Left colon (tissue), 2 donors: ENCODE results near the gene APBA2. TPM values are rescaled to one million over a fixed set of nuclear protein-coding genes. Genes with fewer than 3 reads are reported as not detected.

Experiments
- ATAC-seq: fragments of 200-7000 bp; cut with Tn5 transposase; one replicate; pipeline ENCODE4 v1.9.1; 2020; ENCODE audit warnings: mild to moderate bottlenecking, moderate library complexity
- DNase-seq, 2 donors: peaks; one replicate each; pipeline ENCODE4 v3.0.0-alpha.2; 2020
- intact Hi-C, 2 donors: fragments of 100-400 bp; cut with DNase I in 1 of 2; cut with micrococcal nuclease in 1 of 2; formaldehyde crosslinking; loops; one replicate each; pipeline versions ENCODE4 v1.11.2 to v1.14.0; 2022; cut with DNase I, micrococcal nuclease
- total RNA-seq, 2 donors: library from RNA; stranded (reverse); fragmentation: NEBNext Ultra II Directional; extraction: Animal tissue kit (Norgen Biotek cat#: 25700); gene quantifications; one replicate each; pipeline ENCODE4 v1.2.1, GENCODE V29; 2021
- donor health status: DM: no; HTN: no; CAD: no.
- donor health status: DM: yes; HTN: yes; CAD: no.

Gene APBA2
- total RNA-seq, 2 donors from 2014 or later, result 1.2 to 1.6 TPM

DNA sequence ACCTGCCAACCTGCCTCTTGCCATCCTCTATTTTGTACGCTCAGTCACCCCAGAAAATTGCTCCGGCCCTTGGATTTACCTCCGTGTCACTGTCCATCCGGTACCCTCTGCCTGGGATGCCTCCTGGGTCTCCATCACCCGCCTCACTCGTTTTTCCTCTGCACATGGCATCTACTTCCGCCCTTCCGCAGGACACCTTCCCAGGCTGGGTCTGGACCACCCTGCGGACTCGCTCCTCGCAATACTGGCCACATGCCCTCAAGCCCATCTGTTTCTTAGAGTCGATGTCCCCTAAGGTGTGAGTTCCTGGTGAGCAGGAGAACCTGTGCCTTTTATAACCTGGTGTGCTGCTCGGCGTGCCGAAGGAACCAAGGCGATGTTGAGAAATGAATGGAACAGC, 58.5 kb downstream of the APBA2 start:
- ATAC-seq (no peak), DNase-seq (no peak)
- intact Hi-C loops, result no loop called here

DNA sequence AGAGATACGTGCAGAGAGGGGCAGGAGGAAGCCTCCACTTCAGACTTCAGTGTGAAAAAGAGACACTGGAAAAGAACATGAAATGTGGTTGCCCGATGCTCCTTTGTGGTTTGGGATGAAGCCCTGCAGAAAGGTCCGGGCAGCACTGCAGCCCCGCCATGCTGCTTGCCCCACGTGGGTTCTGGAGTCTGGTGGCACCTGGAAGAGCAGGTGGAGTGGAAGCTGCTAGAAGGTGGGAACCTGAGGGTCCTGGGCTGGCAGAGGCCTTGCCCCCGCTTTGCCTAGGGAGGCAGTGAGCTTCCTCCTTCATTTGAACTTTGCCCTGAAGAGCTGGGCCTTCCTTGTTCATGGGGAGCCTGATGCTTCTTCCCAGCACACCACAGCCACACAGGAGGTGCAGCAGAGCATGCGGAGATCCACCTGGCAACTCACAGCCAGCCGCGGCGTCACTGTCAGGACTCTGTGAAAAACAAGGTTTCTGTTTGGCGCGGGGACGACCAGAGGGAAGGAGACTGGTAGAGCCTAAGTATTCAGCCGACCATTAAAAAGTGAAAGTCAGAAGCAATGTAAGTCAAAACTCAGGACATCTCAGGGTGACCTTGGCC, 59.0 kb downstream of the APBA2 start:
- DNase-seq, result no peak
- intact Hi-C loops, result no loop called here
- no peak for ATAC-seq

DNA sequence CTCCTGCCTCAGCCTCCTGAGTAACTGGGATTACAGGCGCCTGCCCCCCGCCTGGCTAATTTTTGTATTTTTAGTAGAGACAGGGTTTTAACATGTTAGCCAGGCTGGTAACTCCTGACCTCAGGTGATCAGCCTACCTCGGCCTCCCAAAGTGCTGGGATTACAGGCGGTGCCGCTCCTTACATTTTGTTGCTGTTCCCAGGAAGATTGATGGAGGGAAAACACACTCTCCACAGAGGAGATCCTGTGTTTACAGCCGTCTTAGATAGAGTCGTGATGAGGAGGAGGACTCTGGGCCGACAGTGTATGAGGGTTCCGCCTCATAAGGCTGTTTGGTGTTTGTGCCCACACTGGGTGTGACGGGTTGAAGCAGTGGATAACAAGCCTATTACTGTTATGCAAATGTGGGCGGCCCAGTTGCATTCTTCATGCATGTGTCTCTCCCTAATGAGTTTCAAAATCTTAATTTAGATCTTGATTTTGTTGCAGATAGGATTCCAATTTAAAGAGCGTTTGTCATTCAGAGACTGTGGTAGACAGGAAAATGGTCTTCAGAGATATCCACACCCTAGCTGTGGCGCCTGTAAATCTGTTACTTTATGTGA, 60.0 kb downstream of the APBA2 start:
- DNase-seq (no peak), ATAC-seq (no peak)
- intact Hi-C loops, result no loop called here

DNA sequence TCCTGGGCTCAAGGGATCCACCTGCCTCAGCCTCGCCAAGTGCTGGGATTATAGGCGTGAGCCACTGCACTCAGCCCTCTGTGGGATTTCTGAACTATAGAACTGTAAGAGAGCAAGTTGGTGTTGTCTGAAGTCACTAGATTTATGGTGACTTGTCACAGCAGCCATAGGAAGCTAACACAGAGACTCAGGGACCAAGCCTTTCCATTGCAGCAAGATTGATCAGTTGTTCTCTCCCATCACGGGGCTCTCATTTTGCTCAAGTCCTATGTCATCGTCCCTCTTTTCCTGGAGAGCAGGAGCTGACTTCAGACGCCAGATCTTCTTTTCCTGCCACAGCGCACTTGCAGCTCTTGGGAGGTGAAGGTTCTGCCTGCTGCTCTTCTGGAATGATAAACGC, 61.0 kb downstream of the APBA2 start:
- ATAC-seq (no peak), DNase-seq (no peak)
- intact Hi-C loops, result no loop called here

DNA sequence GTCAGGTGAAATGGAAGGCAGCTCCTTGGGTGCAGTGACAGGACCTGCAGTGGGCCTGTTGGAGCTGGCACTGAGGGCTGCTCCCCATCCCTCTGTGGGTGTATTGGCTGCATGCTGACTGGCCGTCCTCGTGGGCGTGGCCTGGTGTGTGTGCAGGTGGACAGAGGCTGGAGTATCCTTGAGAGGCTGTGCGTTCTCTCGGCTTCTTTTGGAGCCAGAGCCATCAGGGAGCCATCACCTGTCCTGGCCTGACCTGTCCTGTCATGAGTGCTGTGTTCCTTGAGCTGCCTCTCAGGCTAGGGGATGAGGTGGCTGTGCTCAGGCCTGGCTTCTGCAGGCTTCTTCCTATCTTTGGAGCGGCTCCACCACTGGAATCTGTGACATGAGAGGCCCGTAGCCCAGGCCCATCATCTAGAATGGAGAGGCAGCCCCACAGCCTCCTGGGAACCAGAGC, 61.5 kb downstream of the APBA2 start:
- ATAC-seq, result no peak
- intact Hi-C loops, result no loop called here
- DNase-seq, result no peak

DNA sequence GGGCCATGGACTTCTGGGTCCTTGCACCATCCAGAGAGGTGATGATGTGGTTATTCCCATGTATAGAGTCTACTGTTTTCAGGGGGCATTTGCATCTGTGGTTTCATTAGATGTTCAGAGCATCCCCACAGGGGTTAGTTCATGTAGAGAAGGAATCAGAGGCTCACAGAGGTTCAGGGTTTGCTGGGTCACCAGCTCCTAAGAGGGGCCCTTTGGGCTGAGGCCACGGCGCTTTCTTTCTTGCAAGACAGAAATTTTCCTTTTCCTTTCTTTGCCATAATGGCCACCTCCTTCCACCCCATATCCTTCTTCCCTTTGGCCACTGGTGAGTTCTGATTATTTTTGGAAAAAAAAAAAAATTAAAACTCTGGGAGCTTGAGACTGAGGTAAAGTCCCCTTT, 62.3 kb downstream of the APBA2 start:
- intact Hi-C loops, result no loop called here
- DNase-seq, result no peak
- ATAC-seq, result no peak

DNA sequence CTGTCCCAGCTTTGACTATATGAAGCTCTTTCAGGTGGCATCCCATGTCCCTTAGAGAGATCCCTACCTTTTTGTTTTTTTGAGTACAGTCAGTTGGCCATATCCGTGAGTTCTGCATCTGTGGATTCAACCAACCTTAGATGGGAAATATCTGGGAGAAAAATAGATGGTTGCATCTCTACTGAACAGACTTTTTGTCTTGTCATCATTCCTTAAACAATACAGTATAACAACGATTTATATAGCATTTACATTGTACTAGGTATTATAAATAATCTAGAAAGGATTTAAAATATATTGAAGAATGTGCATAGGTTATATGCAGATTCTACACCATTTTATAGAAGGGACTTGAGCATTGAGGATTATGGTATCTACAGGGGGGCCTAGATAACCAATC, 65.1 kb downstream of the APBA2 start:
- intact Hi-C loops, result no loop called here
- DNase-seq (no peak), ATAC-seq (no peak)

DNA sequence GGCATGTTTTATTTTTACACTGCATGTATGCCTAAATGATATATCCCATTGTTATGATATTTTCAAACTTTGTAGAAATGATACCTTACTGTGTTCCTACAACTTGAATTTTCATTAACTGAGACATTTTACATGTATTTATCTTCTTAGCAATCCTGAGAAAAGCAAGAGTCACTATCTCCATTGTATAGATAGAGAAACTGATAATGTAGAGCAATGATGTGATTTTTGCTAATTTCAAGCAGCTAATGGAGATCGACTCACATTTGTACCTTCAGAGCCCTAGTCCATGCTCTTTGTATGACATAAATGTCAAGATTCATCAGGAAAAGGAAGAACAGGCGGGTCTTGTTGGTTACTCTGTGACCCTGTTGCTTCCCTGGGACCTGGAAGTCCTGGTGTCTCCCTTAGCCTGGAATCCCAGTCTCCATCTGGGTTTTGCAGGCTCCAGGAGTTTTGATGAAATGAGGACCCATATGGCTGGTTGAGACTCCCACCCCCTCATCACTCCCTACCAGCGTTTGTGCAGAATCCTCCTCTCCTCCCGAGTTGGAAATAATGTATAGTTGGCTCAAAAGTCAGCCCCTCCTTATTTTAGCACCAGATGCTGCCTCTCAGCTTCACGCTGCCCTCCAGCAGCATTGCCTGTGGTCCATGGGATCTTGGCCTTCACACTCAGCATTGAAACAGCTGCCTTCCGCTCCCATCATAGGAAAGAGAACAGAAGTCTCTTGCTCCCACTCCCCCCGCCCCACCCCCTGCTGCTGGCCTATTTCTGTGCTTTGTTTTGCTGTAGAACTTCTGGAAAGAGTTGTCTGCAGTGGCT, 67.1 kb downstream of the APBA2 start:
- DNase-seq, result no peak
- intact Hi-C loops, result no loop called here
- no peak for ATAC-seq

DNA sequence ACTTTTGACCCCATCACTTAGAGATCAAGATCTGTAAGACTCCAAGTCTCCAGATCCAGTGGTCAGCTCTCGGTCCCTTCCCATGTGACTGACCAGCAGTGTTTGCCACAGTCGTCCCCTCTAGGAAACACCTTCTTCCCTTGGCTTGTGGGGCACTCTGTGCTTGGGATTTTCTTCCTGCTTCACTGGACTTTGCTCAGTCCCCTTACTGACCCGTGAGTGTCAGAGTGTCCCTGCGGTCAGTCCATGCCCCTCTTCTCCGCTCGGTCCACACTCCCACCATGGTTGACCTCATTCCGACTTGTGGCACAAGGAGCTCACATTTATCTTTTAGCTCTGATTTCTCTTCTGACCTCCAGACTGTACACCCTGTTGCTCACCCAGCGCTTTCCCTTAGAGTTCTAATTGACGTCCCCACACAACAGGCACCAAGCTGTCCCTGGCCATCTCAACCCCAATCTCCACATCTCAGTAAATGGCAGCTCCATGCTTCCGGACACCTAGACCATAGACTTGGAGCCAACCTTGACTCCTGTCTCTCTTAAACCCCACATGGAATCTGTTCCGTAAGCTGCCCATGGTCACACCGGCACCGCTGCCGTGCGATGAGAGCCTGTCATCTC, 67.9 kb downstream of the APBA2 start:
- no peak for DNase-seq
- ATAC-seq, result no peak
- intact Hi-C loops, result no loop called here

DNA sequence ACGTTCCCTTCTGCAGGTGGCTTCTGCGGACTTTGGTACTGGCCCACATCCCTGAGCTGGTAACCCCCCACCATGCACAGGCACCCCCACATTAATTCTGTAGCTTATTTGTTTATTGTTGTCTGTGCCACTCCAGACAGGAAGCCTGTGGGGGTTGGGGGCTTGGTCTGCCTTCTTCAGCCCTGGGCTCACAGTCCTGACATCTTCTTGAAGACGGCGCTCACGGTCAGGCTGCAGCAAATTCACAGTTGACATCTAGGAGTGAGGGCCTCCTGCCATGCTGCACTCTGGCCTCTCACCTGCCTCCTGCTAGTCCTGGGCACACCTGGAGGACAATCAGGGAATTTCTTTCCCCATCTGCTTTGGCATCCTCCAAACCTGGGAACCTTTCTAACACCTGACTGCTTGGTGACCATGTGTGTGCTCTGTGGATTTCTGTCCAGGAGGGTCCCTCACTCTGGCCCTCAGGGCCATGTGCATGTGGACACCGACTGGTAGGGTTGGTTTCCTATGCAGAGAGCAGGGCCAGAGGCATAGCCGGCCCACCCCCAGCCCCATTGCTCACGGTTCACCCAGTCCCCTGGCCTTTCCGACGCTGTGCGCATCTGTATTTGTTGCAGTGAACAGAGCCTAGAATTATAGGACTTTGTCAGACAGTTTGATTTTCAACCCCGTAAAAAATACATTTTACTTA, 68.8 kb downstream of the APBA2 start:
- DNase-seq (no peak), ATAC-seq (no peak)
- intact Hi-C loops, result no loop called here

DNA sequence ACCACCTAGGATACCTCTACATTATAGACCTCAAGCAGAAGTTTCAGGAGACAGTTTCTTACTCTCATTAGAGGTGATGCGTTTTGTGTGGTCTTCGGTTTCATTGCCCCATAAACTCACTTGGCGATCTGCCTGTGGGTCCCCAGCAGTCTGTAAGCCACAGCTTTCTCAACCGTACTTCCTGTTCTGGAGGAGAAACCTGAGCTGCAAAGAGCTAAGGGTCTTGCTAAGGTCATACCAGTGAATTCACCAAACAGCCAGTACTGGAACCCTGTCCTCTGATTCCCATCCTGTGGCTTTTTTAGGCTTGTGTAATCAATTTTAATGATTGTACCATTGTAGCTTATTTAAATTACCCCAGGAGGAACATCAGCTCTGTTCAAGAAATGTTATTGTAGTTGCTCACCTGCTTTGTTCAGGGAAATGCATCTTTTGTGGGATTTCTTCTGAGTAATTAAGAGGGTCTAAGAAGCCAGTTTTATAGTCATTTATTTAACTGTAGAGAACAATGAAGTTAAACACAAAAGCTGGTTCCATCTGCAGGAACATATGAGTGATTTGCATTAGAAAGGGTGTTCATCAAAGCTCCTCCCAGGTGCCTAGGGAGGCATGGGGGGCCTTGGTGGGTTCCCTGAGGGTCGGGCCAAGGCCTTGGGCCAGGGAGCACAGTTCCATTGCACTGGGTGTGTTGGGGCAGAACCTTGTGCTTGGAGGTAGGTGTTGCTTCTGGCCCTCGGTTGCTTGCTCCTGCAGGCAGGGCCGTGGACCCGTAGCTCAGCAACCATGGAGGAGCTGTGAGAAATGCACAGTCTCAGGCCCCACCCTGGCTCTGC, 69.6 kb downstream of the APBA2 start:
- ATAC-seq (no peak), DNase-seq (no peak)
- intact Hi-C loops, result no loop called here

DNA sequence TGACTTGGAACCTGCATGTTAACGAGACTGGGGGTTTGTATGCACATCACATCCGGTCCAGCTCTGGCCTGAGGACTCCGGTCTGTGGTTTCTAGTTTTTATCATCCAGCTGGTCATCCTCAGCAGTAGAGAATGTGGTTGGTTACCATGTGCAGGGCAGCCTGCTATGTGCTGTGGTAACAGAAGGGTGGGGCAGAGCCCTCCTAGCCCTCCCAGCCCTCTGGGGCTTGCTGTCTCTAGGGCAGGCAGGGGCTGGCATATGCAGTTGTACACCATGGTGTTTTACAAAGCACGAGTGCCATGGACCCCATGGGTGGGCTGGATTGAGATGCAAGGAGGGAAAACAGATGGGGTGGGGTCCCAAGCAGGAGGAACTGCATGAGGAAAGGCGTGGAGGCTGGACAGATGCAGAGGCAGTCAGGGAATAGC, 70.2 kb downstream of the APBA2 start:
- ATAC-seq (no peak), DNase-seq (no peak)
- intact Hi-C loops, result no loop called here

DNA sequence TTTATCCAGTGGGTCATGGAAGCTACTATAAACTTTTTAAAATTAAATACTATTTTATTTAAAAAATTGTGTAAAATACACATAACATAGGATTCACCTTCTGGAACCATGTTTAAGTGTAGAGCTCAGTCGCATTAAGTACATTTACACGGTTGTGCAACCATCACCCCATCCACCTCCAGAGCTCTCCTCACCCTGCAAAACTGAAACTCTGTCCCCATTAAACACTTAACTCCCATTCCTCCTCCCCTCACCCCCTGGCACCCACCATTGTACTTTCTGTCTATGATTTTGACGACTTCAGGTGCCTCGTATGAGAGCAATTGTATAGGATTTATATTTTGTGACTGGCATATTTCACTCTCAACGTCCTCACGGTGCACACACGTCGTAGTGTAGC, 70.7 kb downstream of the APBA2 start:
- DNase-seq (no peak), ATAC-seq (no peak)
- intact Hi-C loops, result no loop called here

DNA sequence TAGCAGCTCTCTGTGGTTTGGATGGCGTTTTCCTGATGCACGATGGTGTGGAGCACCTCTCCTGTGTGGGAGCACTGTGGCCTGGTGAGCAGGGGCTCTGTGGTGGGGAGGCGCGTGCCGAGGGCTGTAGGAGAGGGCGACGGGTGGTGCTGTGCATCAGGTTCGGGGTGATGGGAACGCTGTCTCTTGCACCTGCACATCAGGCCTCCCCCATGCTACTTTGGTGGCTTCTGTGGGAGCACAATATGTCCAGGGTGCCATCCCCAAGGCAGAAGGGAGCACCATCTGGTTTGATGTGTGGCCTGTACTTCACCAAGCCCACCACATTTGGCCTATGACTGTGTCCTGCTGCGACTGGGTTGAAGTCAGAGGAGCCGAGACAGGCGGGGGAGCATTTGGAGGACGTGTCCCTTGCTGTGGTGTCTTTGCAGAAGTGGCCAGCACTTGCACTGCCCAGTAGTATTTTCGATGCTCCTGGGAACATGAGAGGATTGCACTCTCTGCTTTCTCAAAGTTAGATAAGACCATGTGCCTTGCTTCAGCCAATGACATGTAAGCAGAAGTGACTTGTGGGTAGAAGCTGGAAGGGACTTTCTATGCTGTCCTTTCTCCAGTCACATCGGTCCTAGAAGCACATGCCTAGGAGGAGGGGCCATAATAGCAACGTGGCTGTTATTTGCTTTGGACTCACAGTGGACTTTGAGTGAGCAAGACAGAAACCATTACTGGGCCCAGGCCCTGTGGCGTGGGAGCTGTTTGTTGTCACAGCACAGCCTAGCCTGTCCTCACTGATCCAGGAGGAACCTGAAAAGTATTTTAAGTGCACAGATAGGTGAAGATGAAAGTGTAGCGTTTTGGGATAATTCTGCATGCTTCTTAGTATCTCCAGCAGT, 72.1 kb downstream of the APBA2 start:
- ATAC-seq (no peak), DNase-seq (no peak)
- intact Hi-C loops, result no loop called here

DNA sequence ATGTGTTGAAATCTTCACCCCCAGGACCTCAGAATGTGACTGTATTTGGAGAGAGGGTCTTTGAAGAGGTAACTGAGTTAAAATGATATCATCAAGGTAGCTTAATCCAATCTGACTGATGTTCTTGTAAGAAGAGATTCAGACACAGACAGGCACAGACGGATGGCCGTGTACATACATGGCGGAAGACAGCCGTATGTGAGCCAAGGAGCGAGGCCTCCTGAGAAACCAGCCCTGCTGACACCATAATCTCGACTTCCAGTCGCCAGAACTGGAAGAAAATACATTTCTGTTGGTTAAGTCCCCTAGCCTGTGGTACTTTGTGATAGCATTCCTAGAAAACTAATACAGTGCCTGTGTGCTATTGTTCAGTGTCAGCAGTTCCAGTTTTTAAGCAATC, 73.6 kb downstream of the APBA2 start:
- ATAC-seq (no peak), DNase-seq (no peak)
- intact Hi-C loops, result no loop called here

DNA sequence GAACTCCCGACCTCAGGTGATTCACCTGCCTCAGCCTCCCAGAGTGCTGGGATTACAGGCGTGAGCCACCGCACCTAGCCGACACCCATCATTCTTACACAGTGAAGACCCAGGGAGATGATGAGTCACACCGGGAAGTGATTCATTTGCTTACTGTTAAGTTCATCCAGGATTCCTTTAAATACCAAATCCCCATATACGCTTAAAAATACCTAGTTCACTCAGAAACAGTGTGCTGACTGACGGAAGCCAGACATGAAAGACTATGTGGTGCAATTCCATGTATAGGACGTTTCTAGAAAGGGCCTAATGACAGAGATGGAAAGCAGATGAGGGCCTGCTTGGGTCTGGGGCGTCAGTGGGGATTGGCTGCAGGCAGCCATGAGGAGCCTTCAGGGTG, 75.2 kb downstream of the APBA2 start:
- DNase-seq, result no peak
- intact Hi-C loops, result no loop called here
- no peak for ATAC-seq

DNA sequence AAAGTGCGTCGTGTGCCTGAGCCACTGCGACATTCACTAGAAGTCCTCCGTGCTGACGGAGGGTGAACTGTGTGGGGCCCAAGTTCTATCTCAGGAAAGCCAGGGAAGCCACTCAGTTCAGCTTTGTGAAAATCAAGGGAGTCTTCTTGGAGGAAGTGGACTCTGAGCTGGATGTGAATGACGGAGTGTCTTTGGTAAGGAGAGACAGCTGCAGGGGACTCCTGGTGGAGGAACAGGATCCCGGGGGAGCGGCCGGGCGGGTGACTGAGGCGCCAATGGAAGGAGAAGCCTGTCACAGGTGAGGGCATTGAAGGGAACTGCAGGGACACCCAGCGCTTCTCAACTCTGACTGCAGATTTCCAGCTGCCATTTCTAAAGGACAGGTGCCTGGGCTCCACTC, 75.6 kb downstream of the APBA2 start:
- ATAC-seq, result no peak
- no peak for DNase-seq
- intact Hi-C loops, result no loop called here
